ENCODE measurements around the gene SUMO1.

DNA sequence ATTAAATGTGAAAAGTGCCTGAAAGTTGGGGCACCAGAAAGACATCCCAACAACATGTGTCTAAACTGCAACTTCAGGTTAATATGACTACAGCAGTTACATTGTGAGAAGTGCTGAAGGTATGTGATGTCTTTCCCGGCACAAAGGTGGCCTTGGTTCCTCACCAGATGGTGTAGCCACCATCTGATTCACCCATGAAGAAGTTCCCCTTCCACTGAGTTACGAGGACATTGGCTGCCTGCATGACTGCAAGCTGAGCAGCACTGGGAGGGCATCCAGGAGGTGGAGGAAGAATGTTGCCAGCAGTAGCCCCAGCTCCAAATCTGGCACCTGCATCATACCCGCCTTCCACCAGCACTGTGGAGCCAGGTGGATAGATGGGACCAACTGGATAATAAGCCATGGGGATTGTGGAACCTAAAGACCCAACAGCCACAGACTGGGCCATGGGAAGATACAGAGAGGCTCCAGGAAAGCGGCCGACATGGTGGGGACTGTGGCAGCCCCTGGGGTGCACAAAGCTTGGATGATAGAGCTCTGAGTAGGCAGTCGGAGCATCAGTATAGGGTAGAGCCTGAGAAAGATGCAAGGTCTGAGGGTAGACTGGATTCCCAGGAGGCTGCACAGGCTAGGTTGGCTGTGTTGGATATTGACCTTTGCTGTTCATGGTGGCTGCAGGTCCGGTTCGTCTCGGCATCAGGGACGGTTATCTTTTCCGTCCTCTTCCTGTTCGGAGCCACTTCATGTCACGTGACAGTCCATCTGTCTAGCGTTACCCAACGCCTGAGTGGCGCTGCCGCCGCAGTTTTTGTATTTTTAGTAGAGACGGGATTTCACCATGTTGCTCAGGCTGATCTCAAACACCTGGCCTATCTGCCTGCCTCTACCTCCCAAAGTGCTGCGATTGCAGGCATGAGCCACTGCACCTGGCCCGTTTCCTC, 36.9 kb downstream of the SUMO1 start:
- TF ChIP-seq POLR2A (IDR thresholded peaks at IDR 0.05), result no peak
- TF ChIP-seq, protein P1, sequence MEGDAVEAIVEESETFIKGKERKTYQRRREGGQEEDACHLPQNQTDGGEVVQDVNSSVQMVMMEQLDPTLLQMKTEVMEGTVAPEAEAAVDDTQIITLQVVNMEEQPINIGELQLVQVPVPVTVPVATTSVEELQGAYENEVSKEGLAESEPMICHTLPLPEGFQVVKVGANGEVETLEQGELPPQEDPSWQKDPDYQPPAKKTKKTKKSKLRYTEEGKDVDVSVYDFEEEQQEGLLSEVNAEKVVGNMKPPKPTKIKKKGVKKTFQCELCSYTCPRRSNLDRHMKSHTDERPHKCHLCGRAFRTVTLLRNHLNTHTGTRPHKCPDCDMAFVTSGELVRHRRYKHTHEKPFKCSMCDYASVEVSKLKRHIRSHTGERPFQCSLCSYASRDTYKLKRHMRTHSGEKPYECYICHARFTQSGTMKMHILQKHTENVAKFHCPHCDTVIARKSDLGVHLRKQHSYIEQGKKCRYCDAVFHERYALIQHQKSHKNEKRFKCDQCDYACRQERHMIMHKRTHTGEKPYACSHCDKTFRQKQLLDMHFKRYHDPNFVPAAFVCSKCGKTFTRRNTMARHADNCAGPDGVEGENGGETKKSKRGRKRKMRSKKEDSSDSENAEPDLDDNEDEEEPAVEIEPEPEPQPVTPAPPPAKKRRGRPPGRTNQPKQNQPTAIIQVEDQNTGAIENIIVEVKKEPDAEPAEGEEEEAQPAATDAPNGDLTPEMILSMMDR (IDR thresholded peaks at IDR 0.05), result no peak
- TF ChIP-seq POLR2AphosphoS5 (IDR thresholded peaks at IDR 0.05), result no peak

Measured in breast epithelium (tissue), 3 donors.